Left ventricle myocardium inferior (tissue), 1 donor: ENCODE data around the gene MB21D2. TPM values are rescaled to one million over a fixed set of nuclear protein-coding genes. Genes with fewer than 3 reads are reported as not detected.

ENCODE experiments used
- DNase-seq: peaks from one replicate; pipeline ENCODE4 v3.0.0-alpha.2; 2020
- H3K27ac ChIP-seq: fragments of 200-600 bp; replicated peaks from 2 replicates; pipeline ENCODE4 v1.8.0; 2021
- H3K27me3 ChIP-seq: fragments of 200-600 bp; 2 replicates; pipeline ENCODE4 v1.8.0; 2021; ENCODE audit warnings: low read depth
- H3K36me3 ChIP-seq: fragments of 200-600 bp; 2 replicates; pipeline ENCODE4 v1.8.0; 2021
- H3K4me1 ChIP-seq: fragments of 200-600 bp; 2 replicates; pipeline ENCODE4 v1.8.0; 2021
- H3K4me3 ChIP-seq: fragments of 200-600 bp; 2 replicates; pipeline ENCODE4 v1.8.0; 2021; ENCODE audit warnings: mild to moderate bottlenecking, moderate library complexity
- H3K9me3 ChIP-seq: fragments of 200-600 bp; replicated peaks from 2 replicates; pipeline ENCODE4 v1.8.0; 2021
- CTCF ChIP-seq: fragments of 200-600 bp; IDR thresholded peaks from 2 replicates; pipeline ENCODE4 v1.8.0; 2021; ENCODE audit warnings: antibody characterized with exemption, mild to moderate bottlenecking, borderline replicate concordance
- intact Hi-C: fragments of 100-400 bp; cut with micrococcal nuclease; formaldehyde crosslinking; loops from one replicate; pipeline ENCODE4 v1.11.0; 2022
- total RNA-seq: library from RNA; stranded (reverse); fragmentation: NEBNext Ultra II Directional; extraction: Animal tissue kit (Norgen Biotek cat#: 25700); gene quantifications from one replicate; pipeline ENCODE4 v1.2.1, GENCODE V29; 2021
- donor health status: DM: no; HTN: yes; CAD: no; lungs with severe emphysema.

MB21D2 gene
- total RNA-seq, 1 donor from 2014 or later = 1.8 TPM

GRCh38 chr3:192841428-192841827 lies 76.2 kb downstream of the MB21D2 start:
- H3K4me3 ChIP-seq = no peak overlapping the region
- DNase-seq = no peak
- no peak overlapping the region for H3K27ac ChIP-seq
- intact Hi-C loops = no loop called here
- TF ChIP-seq CTCF = no peak
- no peaks in the 10 kb centered on the region for H3K36me3 ChIP-seq
- no peaks in the 10 kb centered on the region for H3K9me3 ChIP-seq
- H3K4me1 ChIP-seq = peaks cover 25% of the 10 kb centered on the region
- no peaks in the 10 kb centered on the region for H3K27me3 ChIP-seq

- intact Hi-C loops = no loop called here
- Histone ChIP-seq H3K27ac (no peak overlapping the region), H3K36me3 (no peaks in the 10 kb centered on the region), H3K9me3 (no peaks in the 10 kb centered on the region), H3K27me3 (no peaks in the 10 kb centered on the region), H3K4me3 (no peak overlapping the region), H3K4me1 (peaks cover 36% of the 10 kb centered on the region)
- no peak for DNase-seq
- TF ChIP-seq CTCF = no peak
Observed at GRCh38 chr3:192840143-192840836, 77.4 kb downstream of the MB21D2 start.

- Histone ChIP-seq H3K27ac (peak overlapping the region; percentile 60), H3K9me3 (no peaks in the 10 kb centered on the region), H3K36me3 (no peaks in the 10 kb centered on the region), H3K27me3 (no peaks in the 10 kb centered on the region), H3K4me3 (no peak overlapping the region), H3K4me1 (peaks cover 50% of the 10 kb centered on the region)
- DNase-seq = peak; percentile 54
- intact Hi-C loops = no loop called here
- TF ChIP-seq CTCF = no peak
Observed at GRCh38 chr3:192835818-192836815, 81.5 kb downstream of the MB21D2 start.

- intact Hi-C loops = no loop called here
- Histone ChIP-seq H3K4me1 (peaks cover 54% of the 10 kb centered on the region), H3K27me3 (no peaks in the 10 kb centered on the region), H3K36me3 (no peaks in the 10 kb centered on the region), H3K4me3 (no peak overlapping the region), H3K27ac (no peak overlapping the region), H3K9me3 (no peaks in the 10 kb centered on the region)
- TF ChIP-seq CTCF = no peak
- no peak for DNase-seq
Observed at GRCh38 chr3:192834428-192834827, 83.2 kb downstream of the MB21D2 start.

GRCh38 chr3:192833177-192833890 lies 84.3 kb downstream of the MB21D2 start:
- Histone ChIP-seq H3K36me3 (no peaks in the 10 kb centered on the region), H3K27ac (peak overlapping the region; percentile 16), H3K4me3 (no peak overlapping the region), H3K27me3 (no peaks in the 10 kb centered on the region), H3K4me1 (peaks cover 54% of the 10 kb centered on the region), H3K9me3 (no peaks in the 10 kb centered on the region)
- TF ChIP-seq CTCF = no peak
- no peak for DNase-seq
- intact Hi-C loops = no loop called here
